ENCODE data around the gene VTI1A.
"Not testable (repeated sequence)": the region's sequence is repeated elsewhere in the genome, so short reads cannot be mapped to it uniquely, and the experiment has no call there.

The VTI1A gene

GRCh38 chr10:112728118-112728883 lies 281.3 kb downstream of the VTI1A start:
- DNase-seq, result no peak

GRCh38 chr10:112728997-112729396 lies 282.0 kb downstream of the VTI1A start:
- DNase-seq, result no peak

GRCh38 chr10:112731450-112731849 lies 284.4 kb downstream of the VTI1A start:
- not testable (repeated sequence) for DNase-seq

- DNase-seq, result no peak
Observed at GRCh38 chr10:112732277-112732921, 285.4 kb downstream of the VTI1A start.

- no peak for DNase-seq
Observed at GRCh38 chr10:112735041-112735695, 288.2 kb downstream of the VTI1A start.

GRCh38 chr10:112738606-112739591 lies 291.9 kb downstream of the VTI1A start:
- DNase-seq, result no peak

- DNase-seq, result no peak
Observed at GRCh38 chr10:112739592-112740353, 292.8 kb downstream of the VTI1A start.

- no peak for DNase-seq
Observed at GRCh38 chr10:112741830-112742402, 294.9 kb downstream of the VTI1A start.

- no peak for DNase-seq
Observed at GRCh38 chr10:112744181-112745096, 297.4 kb downstream of the VTI1A start.

- DNase-seq, result no peak
Observed at GRCh38 chr10:112746329-112746728, 299.3 kb downstream of the VTI1A start.

GRCh38 chr10:112750427-112751167 lies 303.6 kb downstream of the VTI1A start:
- DNase-seq, result no peak

GRCh38 chr10:112751651-112752050 lies 304.6 kb downstream of the VTI1A start:
- no peak for DNase-seq

- DNase-seq, result no peak
Observed at GRCh38 chr10:112752288-112752687, 305.3 kb downstream of the VTI1A start.

GRCh38 chr10:112753961-112754411 lies 307.0 kb downstream of the VTI1A start:
- no peak for DNase-seq

- DNase-seq, result no peak
Observed at GRCh38 chr10:112755446-112756234, 308.6 kb downstream of the VTI1A start.

GRCh38 chr10:112756235-112756527 lies 309.2 kb downstream of the VTI1A start:
- DNase-seq, result no peak

GRCh38 chr10:112758961-112759360 lies 311.9 kb downstream of the VTI1A start:
- no peak for DNase-seq

GRCh38 chr10:112759496-112759895 lies 312.5 kb downstream of the VTI1A start:
- DNase-seq, result no peak

- DNase-seq, result no peak
Observed at GRCh38 chr10:112761256-112761655, 314.2 kb downstream of the VTI1A start.

Data from OCI-M1 (cell line).